ENCODE data around the gene RMND1.

Gene RMND1

DNA sequence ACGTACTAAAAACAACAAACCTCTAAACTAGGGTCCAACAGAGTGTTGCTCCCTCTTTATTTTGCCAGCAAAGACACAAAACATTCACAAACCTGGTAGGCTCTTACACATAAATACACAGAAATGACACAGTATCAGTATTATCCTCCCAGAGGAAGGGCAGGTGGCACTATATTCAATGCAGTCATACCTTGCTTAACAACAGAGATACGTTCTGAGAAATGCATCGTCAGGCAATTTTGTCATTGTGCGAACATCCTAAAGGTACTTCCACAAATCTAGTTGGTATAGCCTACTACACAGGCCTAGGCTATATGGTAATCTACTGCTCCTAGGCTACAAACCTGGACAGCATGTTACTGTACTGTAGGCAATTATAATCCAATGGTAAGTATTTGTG is 70.2 kb downstream of the RMND1 start:
- DNase-seq (ENCODE audit: low read depth), result no peak
- Histone ChIP-seq H3K9ac (ENCODE audit: low read length) (no peak overlapping the region), H3K36me3 (ENCODE audit: control insufficient read depth, insufficient read depth, low read length, severe bottlenecking) (no peaks in the 10 kb centered on the region), H3K9me3 (ENCODE audit: control insufficient read depth, low read length) (no peaks in the 10 kb centered on the region), H3K4me1 (ENCODE audit: control insufficient read depth, insufficient read depth, low read length) (peaks cover 12% of the 10 kb centered on the region), H3K4me3 (ENCODE audit: low read length) (no peak overlapping the region), H3K27me3 (replicated peaks; ENCODE audit: control insufficient read depth, insufficient read depth, low read length) (no peaks in the 10 kb centered on the region)

DNA sequence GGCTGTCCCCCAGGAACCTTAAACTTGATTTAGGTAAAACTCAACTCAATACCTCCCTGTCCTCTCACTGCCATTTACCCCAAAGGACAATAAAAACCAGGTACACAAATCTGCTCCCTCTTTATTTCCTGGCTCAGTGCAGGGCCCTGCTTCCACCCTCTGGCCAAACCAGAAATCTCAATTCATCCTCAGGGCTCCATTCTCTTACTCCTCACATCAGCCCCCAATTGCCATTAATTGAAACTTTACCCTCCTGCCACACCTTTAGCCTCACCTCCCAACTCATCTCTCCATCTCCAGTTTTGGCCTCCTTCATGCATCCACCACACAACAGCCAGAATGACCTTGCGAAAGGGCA is 71.1 kb downstream of the RMND1 start:
- peak overlapping the region; percentile 62 for H3K4me3 ChIP-seq (ENCODE audit: low read length)
- peaks cover 12% of the 10 kb centered on the region for H3K4me1 ChIP-seq (ENCODE audit: control insufficient read depth, insufficient read depth, low read length)
- H3K9ac ChIP-seq (ENCODE audit: low read length), result peak overlapping the region; percentile 54
- no peaks in the 10 kb centered on the region for H3K36me3 ChIP-seq (ENCODE audit: control insufficient read depth, insufficient read depth, low read length, severe bottlenecking)
- DNase-seq (ENCODE audit: low read depth), result no peak
- H3K27me3 ChIP-seq (replicated peaks; ENCODE audit: control insufficient read depth, insufficient read depth, low read length), result no peaks in the 10 kb centered on the region
- no peaks in the 10 kb centered on the region for H3K9me3 ChIP-seq (ENCODE audit: control insufficient read depth, low read length)

DNA sequence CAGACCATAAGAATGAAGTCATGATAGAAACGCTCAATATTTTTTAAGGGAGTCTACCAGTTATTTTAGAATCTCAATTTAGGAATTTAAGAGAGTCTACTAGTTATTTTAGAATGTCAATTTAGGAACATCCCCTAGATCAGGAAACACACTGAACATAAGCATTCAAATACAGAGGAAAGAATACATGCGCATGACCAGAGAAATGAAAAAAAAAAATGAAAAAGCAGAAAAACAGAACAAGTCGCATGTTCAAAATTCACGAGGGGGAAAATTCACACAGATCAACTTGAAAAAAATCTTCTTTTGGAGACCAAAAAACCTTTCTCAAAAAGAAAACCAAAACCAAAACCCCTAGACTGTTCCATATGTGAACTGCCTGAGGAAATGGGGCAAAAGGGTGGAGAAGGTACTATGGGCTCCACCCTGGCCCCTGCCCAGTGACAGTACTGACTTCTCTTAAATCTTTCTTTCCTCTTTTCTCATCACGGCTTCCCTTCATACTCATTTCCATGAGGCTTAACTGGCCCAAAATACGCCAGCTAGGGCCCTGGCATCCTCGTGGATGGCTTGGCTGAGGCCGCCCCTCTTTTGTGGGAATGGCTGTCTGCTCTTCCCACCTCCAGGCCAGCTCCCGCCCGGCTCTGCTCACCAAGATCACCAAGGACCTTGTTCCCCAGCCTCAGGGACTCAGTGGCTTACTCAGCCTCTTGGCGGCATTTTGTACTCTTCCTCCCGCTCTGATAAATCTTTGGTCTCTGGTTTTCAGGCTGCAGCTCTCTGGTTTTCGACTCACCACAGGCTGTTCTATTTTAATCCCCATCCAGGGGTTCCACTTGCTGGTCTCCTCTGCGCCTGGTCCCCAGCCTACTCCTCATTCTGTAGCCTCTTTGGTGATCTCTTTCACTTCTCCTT is 71.7 kb downstream of the RMND1 start:
- H3K27me3 ChIP-seq (replicated peaks; ENCODE audit: control insufficient read depth, insufficient read depth, low read length), result no peaks in the 10 kb centered on the region
- peak overlapping the region; percentile 62 for H3K4me3 ChIP-seq (ENCODE audit: low read length)
- H3K36me3 ChIP-seq (ENCODE audit: control insufficient read depth, insufficient read depth, low read length, severe bottlenecking), result no peaks in the 10 kb centered on the region
- no peaks in the 10 kb centered on the region for H3K9me3 ChIP-seq (ENCODE audit: control insufficient read depth, low read length)
- peak overlapping the region; percentile 54 for H3K9ac ChIP-seq (ENCODE audit: low read length)
- peaks cover 12% of the 10 kb centered on the region for H3K4me1 ChIP-seq (ENCODE audit: control insufficient read depth, insufficient read depth, low read length)
- no peak for DNase-seq (ENCODE audit: low read depth)

DNA sequence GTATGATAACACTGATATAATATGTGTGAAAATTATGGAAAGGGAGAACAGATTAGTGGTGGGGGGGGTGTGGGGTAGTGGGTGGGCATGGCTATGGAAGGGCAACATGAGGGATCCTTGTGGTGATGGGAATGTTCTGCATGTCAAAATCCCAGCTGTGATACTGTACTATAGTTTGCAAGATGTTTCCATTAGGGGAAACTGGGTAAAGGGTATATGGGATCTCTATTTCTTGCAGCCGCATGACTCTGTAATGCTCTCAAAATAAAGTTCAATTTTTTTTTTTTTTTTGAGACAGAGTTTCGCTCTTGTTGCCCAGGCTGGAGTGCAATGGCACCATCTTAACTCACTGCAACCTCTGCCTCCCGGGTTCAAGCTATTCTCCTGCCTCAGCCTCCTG is 74.8 kb downstream of the RMND1 start:
- Histone ChIP-seq H3K4me3 (ENCODE audit: low read length) (no peak overlapping the region), H3K4me1 (ENCODE audit: control insufficient read depth, insufficient read depth, low read length) (peaks cover 19% of the 10 kb centered on the region), H3K9me3 (ENCODE audit: control insufficient read depth, low read length) (no peaks in the 10 kb centered on the region), H3K27me3 (replicated peaks; ENCODE audit: control insufficient read depth, insufficient read depth, low read length) (no peaks in the 10 kb centered on the region), H3K9ac (ENCODE audit: low read length) (no peak overlapping the region), H3K36me3 (ENCODE audit: control insufficient read depth, insufficient read depth, low read length, severe bottlenecking) (no peaks in the 10 kb centered on the region)
- DNase-seq (ENCODE audit: low read depth), result no peak

DNA sequence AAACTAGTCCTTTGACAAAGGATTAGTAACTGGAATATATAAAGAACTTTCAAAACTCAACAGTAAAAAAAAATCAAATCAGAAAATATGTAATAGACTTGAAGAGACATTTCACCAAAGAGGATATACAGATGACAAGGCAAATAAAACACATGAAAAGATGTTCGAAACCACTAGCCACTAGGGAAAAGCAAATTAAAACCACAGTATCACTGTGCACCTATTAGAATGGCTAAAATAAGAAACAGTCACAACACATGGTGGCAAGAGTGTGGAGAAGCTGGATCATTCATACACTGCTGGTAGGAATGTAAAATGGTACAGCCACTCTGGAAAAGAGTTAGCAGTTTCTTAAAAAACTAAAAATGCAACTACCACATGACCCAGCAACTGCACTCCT is 75.5 kb downstream of the RMND1 start:
- no peak for DNase-seq (ENCODE audit: low read depth)
- Histone ChIP-seq H3K4me3 (ENCODE audit: low read length) (no peak overlapping the region), H3K9ac (ENCODE audit: low read length) (no peak overlapping the region)

DNA sequence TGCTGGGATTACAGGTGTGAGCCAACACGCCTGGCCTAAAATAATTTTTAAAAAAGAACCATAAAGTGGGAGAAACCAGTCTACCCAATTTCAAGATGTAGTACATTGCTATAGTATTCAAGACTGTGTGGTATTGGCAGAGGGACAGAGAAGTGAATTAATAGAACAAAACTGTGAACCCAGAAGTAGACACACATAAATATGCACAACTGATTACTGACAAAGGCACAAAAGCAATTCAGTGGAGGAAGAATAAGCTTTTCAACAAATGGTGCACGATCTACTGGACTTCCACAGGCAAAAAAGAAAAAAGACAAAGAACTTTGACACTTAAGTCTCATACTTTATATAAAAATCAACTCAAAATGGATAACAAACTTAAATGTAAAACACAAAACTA is 76.1 kb downstream of the RMND1 start:
- H3K4me1 ChIP-seq (ENCODE audit: control insufficient read depth, insufficient read depth, low read length), result peaks cover 19% of the 10 kb centered on the region
- peaks cover 12% of the 10 kb centered on the region for H3K36me3 ChIP-seq (ENCODE audit: control insufficient read depth, insufficient read depth, low read length, severe bottlenecking)
- no peak overlapping the region for H3K9ac ChIP-seq (ENCODE audit: low read length)
- no peaks in the 10 kb centered on the region for H3K9me3 ChIP-seq (ENCODE audit: control insufficient read depth, low read length)
- no peak for DNase-seq (ENCODE audit: low read depth)
- H3K27me3 ChIP-seq (replicated peaks; ENCODE audit: control insufficient read depth, insufficient read depth, low read length), result no peaks in the 10 kb centered on the region
- H3K4me3 ChIP-seq (ENCODE audit: low read length), result no peak overlapping the region

More for the DNA sequence above, 75.5 kb downstream of the RMND1 start:
- H3K36me3 ChIP-seq (ENCODE audit: control insufficient read depth, insufficient read depth, low read length, severe bottlenecking), result peaks cover 6% of the 10 kb centered on the region
- H3K27me3 ChIP-seq (replicated peaks; ENCODE audit: control insufficient read depth, insufficient read depth, low read length), result no peaks in the 10 kb centered on the region
- peaks cover 19% of the 10 kb centered on the region for H3K4me1 ChIP-seq (ENCODE audit: control insufficient read depth, insufficient read depth, low read length)
- no peaks in the 10 kb centered on the region for H3K9me3 ChIP-seq (ENCODE audit: control insufficient read depth, low read length)

DNA sequence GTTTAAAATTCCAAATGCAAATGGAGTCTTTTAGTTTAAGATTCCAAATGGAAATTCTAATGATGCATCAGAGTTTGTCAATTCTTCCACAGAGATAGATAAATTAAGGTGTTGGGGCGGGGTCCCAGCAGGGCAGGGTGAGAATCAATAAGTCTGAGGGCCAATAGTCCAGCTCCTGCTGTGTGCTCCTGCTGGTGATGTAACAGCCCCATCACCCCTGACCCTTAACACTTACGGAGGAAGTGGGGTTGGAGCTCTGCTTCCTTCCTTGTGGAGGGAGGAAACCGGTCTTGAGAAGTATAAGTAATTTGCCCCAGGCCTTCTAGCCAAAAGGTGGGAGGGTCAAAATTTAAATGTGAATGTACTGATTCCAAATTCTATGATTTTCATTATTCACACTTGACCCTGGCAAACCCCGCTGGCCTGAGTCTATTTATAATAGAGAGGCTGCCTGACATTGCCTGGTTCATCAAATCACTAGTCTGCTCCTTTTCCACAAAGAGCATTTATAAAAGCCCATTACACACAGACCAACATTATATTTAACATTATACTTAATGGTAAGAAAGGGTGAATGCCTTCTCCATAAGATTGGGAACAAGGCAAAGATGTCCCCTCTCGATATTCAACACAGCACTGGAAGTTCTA is 77.8 kb downstream of the RMND1 start:
- Histone ChIP-seq H3K9me3 (ENCODE audit: control insufficient read depth, low read length) (no peaks in the 10 kb centered on the region), H3K9ac (ENCODE audit: low read length) (peak overlapping the region; percentile 56), H3K36me3 (ENCODE audit: control insufficient read depth, insufficient read depth, low read length, severe bottlenecking) (peaks cover 18% of the 10 kb centered on the region), H3K27me3 (replicated peaks; ENCODE audit: control insufficient read depth, insufficient read depth, low read length) (no peaks in the 10 kb centered on the region), H3K4me1 (ENCODE audit: control insufficient read depth, insufficient read depth, low read length) (peaks cover 7% of the 10 kb centered on the region), H3K4me3 (ENCODE audit: low read length) (no peak overlapping the region)
- no peak for DNase-seq (ENCODE audit: low read depth)

DNA sequence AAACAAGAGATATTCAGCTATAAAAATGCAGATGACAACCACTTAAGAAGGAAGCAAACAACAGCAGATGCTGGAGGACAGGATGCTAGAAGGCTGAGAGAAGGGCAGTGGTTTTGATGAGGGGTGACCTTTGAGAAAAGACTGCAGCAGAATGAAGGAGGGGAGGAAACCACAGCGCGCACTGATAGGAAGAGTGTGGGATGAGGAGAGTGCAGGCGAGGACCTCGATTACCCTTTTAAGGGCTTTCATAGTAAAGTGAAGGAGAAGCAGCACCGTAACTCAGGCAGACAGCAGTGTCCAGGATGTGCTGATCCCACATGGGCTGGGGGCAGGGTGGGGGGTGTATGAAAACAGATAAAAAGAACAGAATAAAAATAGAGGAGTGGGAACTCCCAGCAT is 79.8 kb downstream of the RMND1 start:
- H3K27me3 ChIP-seq (replicated peaks; ENCODE audit: control insufficient read depth, insufficient read depth, low read length), result no peaks in the 10 kb centered on the region
- no peak overlapping the region for H3K4me3 ChIP-seq (ENCODE audit: low read length)
- no peak for DNase-seq (ENCODE audit: low read depth)
- H3K9ac ChIP-seq (ENCODE audit: low read length), result no peak overlapping the region
- peaks cover 18% of the 10 kb centered on the region for H3K36me3 ChIP-seq (ENCODE audit: control insufficient read depth, insufficient read depth, low read length, severe bottlenecking)
- H3K4me1 ChIP-seq (ENCODE audit: control insufficient read depth, insufficient read depth, low read length), result peaks cover 7% of the 10 kb centered on the region
- H3K9me3 ChIP-seq (ENCODE audit: control insufficient read depth, low read length), result no peaks in the 10 kb centered on the region

DNA sequence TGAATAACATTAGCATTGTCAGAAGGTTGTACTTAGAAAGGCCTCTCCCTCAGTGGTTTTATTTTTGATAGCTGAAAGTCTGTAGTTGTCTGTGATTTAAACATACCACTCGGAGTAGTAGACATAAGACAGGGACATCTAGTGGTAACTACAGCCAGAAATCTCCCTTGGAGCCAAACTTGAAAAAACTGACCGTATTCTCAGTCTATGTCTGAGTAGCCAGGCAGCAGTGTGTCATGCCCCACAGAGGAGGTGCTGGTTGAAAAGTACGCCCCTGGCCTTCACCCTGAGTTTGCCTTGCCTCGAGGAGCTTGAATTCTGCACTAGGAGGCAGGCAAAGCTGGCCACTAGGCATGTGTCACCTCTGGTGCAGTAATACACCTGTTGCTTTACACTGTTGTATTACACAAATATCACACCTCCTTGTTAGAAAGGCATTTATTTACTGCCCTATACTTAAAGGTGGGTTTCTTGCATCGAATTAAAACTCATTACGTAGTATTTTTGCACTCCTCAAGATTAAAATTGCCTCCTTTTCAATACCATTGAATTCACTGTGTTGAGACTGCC is 81.3 kb downstream of the RMND1 start:
- Histone ChIP-seq H3K9me3 (ENCODE audit: control insufficient read depth, low read length) (no peaks in the 10 kb centered on the region), H3K4me3 (ENCODE audit: low read length) (no peak overlapping the region), H3K27me3 (replicated peaks; ENCODE audit: control insufficient read depth, insufficient read depth, low read length) (no peaks in the 10 kb centered on the region), H3K9ac (ENCODE audit: low read length) (no peak overlapping the region), H3K4me1 (ENCODE audit: control insufficient read depth, insufficient read depth, low read length) (peaks cover 7% of the 10 kb centered on the region), H3K36me3 (ENCODE audit: control insufficient read depth, insufficient read depth, low read length, severe bottlenecking) (peaks cover 30% of the 10 kb centered on the region)
- peak; percentile 50 for DNase-seq (ENCODE audit: low read depth)

DNA sequence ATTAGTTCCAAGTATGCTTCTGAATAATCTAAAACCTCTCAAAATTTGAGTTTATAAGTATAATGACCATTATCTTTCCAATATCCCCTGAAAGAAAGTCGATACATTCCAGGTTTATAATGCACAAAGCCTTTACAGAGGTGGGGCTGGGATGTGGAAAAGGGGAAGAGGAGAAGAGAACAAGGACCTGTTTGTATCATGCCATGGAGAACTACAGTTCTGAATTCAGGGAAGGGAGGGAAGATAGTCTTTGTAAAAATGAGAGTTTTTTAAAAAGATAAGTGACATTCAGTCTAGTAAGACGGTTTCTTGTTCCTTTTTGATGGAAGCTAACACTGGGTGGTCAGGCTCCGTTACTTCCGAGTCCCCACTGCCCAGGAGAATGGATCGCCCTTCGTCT is 86.7 kb downstream of the RMND1 start:
- H3K4me3 ChIP-seq (ENCODE audit: low read length), result no peak overlapping the region
- no peaks in the 10 kb centered on the region for H3K27me3 ChIP-seq (replicated peaks; ENCODE audit: control insufficient read depth, insufficient read depth, low read length)
- no peaks in the 10 kb centered on the region for H3K9me3 ChIP-seq (ENCODE audit: control insufficient read depth, low read length)
- no peak for DNase-seq (ENCODE audit: low read depth)
- peaks cover 30% of the 10 kb centered on the region for H3K36me3 ChIP-seq (ENCODE audit: control insufficient read depth, insufficient read depth, low read length, severe bottlenecking)
- H3K4me1 ChIP-seq (ENCODE audit: control insufficient read depth, insufficient read depth, low read length), result peaks cover 3% of the 10 kb centered on the region
- H3K9ac ChIP-seq (ENCODE audit: low read length), result no peak overlapping the region

DNA sequence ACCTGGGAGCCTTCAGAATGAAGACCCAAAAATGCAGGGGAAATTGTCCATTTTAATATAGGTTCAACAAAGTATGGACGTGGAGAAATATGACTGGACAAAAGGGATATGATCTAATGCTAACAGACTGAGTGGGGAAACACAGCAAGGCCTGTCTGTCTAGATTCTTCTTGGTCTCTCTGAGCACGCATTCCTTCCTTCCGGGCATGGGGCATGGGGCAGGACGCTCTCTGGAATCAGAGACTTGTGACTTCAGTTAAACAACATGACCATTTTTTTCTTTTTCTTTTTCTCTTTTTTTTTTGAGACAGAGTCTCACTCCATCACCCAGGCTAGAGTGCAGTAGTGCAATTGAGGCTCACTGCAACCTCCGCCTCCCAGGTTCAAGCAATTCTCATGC is 92.4 kb downstream of the RMND1 start:
- H3K9me3 ChIP-seq (ENCODE audit: control insufficient read depth, low read length), result no peaks in the 10 kb centered on the region
- H3K4me1 ChIP-seq (ENCODE audit: control insufficient read depth, insufficient read depth, low read length), result peaks cover 16% of the 10 kb centered on the region
- H3K27me3 ChIP-seq (replicated peaks; ENCODE audit: control insufficient read depth, insufficient read depth, low read length), result no peaks in the 10 kb centered on the region
- H3K4me3 ChIP-seq (ENCODE audit: low read length), result no peak overlapping the region
- peaks cover 41% of the 10 kb centered on the region for H3K36me3 ChIP-seq (ENCODE audit: control insufficient read depth, insufficient read depth, low read length, severe bottlenecking)
- H3K9ac ChIP-seq (ENCODE audit: low read length), result no peak overlapping the region
- DNase-seq (ENCODE audit: low read depth), result no peak
